HG03442 (cell line): ENCODE results near the gene HOXC4.
"Not testable (repeated sequence)": the region's sequence is repeated elsewhere in the genome, so short reads cannot be mapped to it uniquely, and the experiment has no call there.

Source experiments
- ATAC-seq: cut with Tn5 transposase; IDR thresholded peaks from one replicate; pipeline ENCODE4 v1.9.1; 2021; ENCODE audit warnings: mild to moderate bottlenecking, moderate library complexity; ENCODE audit not compliant: unreplicated experiment

HOXC4 gene

DNA sequence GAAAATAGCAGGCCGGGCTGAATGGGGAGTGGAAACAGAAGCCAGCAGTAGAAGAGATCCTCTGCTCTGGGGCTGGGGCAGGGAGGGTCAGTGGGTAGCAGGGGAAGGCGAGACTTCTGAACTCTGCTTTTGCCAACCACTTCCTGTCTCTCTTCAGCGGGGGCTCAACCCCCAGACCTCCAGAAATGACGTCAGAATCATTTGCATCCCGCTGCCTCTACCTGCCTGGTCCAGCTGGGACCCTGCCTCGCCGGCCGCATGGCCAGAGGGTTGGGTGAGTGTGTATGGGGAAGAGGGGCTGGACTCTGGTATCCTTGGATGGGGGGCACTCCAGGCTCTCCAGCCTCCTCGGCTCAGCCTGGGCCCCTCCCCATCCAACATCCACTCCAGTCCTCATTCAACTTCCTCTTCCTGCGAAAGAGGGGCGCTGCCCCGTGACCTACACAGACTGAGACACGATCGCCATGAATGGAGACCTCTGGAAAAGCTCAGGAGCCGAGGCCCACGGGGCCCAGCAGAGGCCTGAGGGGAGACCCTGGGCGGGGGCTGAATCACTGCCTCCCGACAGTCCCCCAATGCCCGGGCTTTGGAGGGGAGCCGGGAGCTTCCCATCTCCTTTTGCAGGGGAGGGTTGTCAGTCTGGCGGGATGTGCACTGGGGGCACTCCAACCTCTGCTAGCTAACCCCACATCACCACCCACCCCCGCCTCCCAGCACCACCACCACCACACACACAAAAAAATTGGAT lies 458 bp upstream of the HOXC4 start:
- ATAC-seq = peak; percentile 66

DNA sequence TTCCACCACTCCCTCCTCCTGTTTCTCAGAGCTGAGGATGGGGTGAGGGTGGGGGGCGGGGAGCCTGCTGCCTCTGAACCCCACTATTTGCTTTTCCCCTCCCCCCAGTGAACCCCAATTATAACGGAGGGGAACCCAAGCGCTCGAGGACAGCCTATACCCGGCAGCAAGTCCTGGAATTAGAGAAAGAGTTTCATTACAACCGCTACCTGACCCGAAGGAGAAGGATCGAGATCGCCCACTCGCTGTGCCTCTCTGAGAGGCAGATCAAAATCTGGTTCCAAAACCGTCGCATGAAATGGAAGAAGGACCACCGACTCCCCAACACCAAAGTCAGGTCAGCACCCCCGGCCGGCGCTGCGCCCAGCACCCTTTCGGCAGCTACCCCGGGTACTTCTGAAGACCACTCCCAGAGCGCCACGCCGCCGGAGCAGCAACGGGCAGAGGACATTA lies 1.1 kb downstream of the HOXC4 start:
- no peak for ATAC-seq

DNA sequence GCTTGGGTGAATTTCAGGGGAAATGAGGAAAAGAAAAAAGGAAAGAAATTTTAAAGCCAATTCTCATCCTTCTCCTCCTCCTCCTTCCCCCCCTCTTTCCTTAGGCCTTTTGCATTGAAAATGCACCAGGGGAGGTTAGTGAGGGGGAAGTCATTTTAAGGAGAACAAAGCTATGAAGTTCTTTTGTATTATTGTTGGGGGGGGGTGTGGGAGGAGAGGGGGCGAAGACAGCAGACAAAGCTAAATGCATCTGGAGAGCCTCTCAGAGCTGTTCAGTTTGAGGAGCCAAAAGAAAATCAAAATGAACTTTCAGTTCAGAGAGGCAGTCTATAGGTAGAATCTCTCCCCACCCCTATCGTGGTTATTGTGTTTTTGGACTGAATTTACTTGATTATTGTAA lies 1.9 kb downstream of the HOXC4 start:
- ATAC-seq = no peak

- ATAC-seq = no peak
Observed at GRCh38 chr12:54056110-54056509, 2.5 kb downstream of the HOXC4 start.

- no peak for ATAC-seq
Observed at GRCh38 chr12:54058128-54058768, 4.6 kb downstream of the HOXC4 start.

DNA sequence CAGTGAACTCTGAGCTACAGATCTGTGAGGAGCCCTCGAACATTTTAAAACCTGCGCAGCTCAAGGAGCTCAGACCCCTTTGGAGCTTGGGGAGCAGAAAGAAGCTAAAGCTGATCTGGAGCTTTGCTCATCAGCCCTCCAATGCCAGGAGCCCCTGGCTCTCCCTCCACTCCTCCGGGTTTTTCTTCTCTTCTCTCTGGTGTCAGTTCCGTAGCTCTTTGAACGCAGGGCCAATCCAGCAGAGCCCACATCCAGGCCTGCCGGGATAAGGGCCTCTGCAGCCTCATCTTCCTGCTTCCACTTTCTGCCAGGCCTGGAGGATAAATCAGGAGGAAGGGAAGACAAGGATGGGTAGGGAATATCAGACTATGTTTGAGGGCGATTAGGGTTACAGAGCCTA lies 6.0 kb downstream of the HOXC4 start:
- no peak for ATAC-seq

- ATAC-seq = no peak
Observed at GRCh38 chr12:54060174-54060974, 6.7 kb downstream of the HOXC4 start.

DNA sequence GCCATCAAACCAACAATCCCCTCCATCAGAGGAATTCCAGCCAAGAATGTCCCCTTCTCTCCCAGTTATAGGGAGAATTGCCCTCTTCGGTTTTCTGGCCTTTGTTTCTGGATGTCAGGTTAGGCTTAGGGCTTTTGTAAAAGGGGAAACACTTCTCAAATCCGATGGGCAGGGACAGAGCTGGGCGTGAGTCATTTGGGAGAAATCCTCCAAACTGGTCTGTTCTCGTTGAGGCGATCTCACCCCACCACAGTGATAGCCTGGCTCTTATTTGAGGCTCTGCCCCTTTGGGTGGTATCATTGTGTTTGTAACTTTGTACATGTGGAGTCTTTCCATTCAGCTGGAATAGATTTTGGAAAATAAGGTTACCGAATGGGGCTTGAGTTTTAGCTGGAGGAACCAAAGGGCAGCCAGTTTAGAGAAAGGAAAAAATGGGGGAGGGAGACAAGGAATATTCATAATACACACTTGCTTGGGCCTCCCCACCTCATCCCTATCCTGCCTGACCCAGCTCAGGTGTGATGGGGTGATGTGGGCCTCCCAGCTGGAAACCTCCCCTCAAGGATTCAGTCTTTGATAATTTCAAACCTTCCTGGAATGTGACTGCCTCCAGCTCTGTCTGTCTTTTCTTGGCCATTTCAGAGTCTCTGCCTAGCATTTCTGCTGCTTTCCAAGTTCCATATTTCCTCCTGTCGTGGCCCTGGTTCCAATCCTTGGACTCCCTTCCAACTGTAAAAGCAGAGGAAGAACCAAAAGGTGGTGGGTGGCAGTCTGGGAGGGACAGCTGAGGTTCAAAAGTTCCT lies 7.5 kb downstream of the HOXC4 start:
- ATAC-seq = no peak

GRCh38 chr12:54065677-54066076 lies 12.0 kb downstream of the HOXC4 start:
- no peak for ATAC-seq

DNA sequence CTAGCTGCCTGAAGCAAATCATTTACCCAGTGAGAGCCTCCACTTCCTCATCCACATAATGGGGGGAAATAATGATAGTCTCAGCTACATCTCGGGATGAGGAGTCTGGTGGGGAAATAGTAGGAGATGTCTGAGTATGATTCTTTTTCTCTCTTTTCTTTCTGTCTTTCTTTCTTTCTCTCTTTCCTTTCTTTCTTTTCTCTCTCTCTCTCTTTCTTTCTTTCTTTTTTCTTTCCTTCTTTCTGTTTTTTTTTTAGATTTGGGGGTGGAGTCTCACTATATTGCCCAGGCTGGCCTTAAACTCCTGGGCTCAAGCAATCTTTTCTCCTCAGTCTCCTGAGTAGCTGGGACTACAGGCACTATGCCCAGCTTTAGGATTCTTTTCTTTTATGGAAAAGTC lies 12.8 kb downstream of the HOXC4 start:
- no peak for ATAC-seq

DNA sequence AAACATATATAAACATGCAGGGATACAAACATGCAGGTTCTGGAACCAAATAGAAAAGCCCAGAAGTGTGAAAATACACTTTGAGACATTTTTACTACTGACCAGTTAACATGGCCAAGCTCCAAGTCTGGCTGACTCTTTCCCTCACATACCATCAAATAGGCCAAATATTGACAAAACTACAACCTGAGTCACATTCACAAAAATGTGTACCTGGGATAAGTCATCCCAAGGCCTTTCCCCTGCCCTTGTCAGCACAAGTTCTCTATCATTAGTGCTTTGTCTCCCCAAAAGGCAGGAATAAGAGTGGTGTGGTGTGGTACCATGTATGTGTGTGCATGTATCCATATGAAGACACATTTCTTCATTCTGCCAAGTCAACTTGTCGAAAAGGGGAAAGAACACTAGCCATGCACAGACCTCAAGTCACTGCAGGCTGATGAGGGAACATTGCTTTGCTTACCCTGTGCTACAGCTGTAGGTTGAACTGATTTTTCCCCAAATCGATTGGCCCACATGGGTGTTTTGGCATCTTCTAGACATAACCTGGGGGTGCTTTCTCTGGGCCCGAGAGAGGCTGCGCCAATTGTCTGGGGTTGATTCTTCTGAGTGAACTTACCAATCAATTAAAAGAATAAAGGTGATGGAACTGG lies 14.9 kb downstream of the HOXC4 start:
- no peak for ATAC-seq

DNA sequence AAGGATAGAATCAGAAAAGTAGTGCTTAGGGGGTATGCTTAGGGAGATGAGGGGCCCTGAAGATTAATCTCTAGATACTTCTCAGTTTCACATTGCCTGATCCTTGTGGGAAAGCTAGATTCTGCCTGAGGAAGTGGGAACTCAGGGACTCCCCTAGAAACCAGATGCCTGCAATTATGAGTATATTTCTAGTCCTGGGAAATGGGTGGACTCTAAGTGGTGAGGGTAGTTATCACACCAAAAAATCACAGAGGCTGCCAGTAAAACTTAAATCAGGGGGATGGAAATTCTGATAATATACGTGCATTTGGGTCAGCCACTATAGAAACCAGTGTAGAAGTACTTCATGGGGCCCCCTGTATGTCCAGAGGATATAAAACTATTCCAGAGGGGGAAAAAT lies 18.3 kb downstream of the HOXC4 start:
- no peak for ATAC-seq

GRCh38 chr12:54074308-54074707 lies 20.7 kb downstream of the HOXC4 start:
- ATAC-seq = no peak

DNA sequence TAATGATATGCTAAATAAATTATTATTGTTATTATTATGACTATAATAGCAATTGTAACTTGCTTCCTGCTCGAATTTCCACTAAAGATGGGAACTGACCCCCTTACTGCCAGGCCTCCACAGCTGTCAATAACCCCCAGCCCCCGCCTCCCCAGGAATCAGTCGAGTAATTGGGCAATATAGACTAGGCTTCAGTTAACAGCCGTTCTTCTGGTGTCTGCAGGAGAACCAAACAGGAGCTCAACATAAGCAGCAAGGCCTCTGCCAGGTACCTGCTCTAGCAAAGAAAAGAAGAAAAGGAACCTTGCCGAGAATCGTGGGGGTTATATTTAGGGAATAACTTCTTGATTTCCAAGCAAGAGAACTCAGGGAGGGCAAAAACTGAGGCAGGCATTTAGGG lies 21.8 kb downstream of the HOXC4 start:
- ATAC-seq = no peak

DNA sequence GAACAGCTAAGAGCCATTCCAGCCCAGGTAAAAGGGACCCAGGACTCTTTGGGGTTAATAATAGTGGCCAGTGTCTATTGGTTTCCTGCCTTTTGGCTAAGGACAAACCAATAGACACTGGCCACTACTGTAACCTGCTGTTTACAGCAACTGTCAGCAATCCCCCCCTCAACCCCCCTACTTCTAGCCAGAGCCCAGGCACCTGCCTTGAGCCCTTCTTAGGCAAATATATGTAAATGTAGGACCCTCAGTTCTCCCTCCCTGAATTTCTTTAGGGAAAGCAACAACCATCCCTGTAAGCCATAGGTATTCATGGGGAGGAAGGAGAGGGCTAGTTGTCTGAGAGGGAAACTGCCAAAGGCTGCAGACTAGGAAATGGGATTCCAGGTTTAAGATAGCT lies 22.3 kb downstream of the HOXC4 start:
- no peak for ATAC-seq

GRCh38 chr12:54077843-54078242 lies 24.2 kb downstream of the HOXC4 start:
- not testable (repeated sequence) for ATAC-seq

DNA sequence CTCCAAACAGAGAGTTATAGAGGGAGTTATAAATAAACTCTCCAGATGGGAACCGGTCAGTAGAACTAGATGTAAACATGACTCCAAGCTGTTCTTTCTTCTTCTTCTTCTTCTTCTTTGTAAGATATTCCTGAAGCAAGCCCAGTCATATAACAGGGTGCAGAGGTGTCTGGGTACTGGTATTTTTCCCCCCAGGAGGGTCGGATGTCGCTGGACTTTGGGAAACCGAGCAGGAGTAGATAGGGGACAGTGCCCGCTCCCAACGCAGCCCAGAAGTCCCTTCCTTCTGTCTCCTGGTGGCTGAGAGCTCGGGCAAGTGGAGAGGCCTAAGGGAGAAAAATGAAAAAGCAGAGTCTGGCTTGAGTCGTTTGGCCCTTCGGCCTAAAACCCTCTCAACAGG lies 25.5 kb downstream of the HOXC4 start:
- ATAC-seq = not testable (repeated sequence)

- not testable (repeated sequence) for ATAC-seq
Observed at GRCh38 chr12:54080008-54080924, 26.6 kb downstream of the HOXC4 start.

GRCh38 chr12:54081053-54081514 lies 27.4 kb downstream of the HOXC4 start:
- not testable (repeated sequence) for ATAC-seq
